Measurements from ENCODE around the gene ATG5. TPM values are rescaled to one million over a fixed set of nuclear protein-coding genes. Genes with fewer than 3 reads are reported as not detected.
A peak's percentile ranks its signal among the peaks of the same experiment; 100 is the strongest.
"Not testable (repeated sequence)": the region's sequence is repeated elsewhere in the genome, so short reads cannot be mapped to it uniquely, and the experiment has no call there.

ATG5 gene
- total RNA-seq, 1 experiment from 2014 or later = 44.9 TPM

DNA sequence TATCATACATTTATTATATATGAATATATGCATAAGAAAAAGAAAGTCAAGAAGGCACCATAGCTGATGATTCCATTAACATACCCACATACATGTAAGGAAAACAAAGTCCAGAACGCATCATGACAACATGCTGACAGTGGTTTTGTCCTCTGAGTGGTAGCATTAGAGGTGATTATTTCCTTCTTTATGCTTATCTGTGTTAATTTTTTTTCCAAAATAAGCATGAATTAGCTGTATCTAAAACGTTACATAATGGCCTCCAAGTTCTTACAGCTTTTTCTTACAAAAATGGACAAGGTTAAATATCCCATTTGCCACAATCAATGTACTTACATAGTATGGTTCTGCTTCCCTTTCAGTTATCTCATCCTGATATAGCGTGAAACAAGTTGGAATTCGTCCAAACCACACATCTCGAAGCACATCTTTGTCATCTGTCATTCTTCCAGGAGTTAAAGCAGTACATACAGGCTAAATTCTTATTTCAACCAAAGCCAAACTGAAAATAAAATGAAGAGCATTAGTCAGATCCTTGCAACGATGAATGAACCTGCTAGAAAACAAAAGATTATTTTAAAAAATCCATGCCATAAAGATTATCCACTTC, 9.7 kb downstream of the ATG5 start:
- DNase-seq (ENCODE audit: low read depth) = peak; percentile 32

DNA sequence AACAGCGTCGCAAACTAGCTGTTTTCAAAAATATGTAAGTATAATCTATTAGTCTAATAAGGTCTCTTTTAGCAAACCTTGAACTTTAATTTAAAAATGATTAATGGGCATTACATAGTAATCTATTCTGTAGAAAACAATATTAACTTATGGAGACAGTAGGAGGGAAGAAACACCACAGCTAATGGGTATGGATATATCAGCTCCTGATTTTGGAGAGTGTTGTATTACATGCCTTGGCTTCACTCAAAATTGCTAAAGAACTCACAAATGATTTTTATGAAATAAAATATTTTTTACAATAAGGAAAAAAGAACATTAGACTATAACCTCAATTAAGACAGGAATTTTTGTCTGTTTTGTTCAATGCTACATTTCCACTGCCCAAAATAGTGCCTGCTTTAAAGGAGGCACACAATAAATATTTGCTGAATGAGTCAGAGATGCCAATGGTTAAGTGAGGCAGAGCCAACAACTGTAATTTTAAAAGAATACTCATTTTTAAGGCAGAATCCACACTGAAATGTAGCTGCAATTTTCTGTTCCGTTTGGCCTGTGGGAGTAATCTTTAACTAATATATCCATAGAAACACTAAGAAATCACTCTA, 15.7 kb downstream of the ATG5 start:
- peak; percentile 70 for DNase-seq (ENCODE audit: low read depth)

DNA sequence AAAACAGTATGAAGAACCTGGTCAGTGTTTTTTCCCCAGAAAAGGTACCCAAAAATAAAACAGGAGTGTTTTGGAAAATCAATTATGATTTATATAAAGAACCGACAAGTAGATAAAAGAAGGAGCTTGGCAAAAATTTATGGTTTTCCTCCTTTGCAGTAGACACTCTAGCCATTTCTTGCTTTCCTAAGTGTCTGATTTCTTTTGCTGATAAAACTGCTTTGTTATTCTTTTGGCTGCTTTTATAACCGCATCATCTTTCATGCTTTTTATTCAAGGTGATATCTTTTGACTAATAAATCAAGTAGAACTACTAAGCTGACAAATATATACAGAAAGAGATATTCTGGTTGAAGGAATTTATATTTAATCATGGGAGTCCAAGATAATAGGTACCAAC, 16.6 kb downstream of the ATG5 start:
- no peak for DNase-seq (ENCODE audit: low read depth)

DNA sequence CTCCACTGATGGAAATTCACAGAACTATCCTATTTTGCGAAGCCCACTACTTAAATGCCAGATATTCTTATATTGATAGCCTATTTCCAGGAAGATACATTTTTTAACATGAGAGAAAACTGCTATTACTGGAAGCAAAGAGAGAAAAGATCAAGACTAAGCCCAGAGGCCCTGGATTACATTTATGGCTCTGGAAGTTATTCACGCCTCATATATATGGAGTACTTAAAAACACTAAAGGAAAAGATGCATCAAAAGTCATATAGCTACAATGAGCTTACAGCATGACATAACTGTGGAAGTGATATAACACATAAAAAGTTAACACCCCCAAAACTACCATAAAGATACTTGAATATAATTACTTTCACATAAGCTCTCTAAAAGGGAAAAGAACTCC, 19.8 kb downstream of the ATG5 start:
- no peak for DNase-seq (ENCODE audit: low read depth)

DNA sequence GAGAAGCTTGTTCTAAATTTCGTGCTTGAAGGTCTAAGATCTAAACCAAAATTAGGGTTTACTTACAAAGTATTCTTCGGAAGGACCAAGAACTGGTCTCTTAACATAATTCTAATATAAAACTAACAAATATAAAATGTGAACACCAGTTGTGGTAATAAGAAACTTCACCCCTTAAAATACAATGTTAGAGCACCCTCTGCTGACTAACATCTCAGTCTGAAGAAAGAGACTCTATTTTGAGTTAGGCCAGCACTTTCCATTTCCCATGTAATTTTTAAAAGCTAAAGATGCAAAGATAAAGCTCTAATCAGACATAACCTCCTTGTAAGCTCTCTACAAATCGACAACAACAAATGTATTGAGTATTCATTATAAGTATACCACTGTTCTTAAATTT, 24.6 kb downstream of the ATG5 start:
- DNase-seq (ENCODE audit: low read depth) = peak; percentile 40

DNA sequence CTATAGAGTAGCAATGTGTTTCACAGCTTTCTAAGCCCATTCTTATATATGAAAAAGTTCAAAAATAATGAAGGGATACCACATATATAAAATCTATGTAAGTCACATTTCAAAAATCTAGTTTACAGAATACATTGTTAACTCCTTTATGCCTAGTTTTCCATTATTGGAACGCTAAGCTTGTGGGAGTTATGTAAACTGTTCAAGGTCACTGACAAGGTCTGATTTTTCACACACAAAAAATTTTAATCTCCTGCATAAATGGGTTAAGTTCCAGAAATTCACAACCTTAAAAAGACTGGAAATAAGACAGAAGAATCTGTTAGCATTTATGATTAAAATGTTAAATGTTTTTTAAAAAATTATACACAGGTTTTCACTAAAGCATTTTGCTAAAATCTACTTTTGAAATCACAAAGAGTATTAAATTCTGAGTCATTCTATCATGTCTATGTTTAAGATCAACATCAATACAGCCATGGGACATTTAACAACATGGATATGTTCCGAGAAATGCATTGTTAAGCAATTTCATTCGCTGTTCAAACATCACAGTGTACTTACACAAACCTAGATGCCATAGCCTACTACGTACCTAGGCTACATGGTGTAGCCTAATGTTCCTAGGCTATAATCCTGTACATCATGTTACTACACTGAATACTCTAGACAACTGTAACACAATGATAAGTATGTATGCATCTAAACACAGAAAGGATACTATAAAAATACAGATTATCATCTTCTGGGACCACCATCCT, 25.4 kb downstream of the ATG5 start:
- no peak for DNase-seq (ENCODE audit: low read depth)

DNA sequence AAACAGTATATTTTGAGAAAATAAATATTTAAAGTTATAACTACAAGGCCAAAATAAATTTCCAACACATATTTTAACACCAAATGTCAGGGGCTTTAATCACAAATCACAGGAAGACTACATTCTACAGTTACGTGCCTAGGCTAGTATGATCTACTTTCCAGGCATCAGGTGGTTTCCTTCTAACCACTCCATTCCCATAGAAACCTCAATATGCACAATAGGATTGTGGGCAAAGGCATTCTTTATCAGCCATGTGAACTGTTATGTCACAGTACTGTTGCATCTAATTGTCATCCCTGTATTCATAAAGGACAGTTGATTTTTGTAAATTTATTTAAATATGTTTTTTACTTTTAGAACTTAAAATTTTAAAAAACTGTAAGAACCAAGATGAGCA, 32.4 kb downstream of the ATG5 start:
- no peak for DNase-seq (ENCODE audit: low read depth)

DNA sequence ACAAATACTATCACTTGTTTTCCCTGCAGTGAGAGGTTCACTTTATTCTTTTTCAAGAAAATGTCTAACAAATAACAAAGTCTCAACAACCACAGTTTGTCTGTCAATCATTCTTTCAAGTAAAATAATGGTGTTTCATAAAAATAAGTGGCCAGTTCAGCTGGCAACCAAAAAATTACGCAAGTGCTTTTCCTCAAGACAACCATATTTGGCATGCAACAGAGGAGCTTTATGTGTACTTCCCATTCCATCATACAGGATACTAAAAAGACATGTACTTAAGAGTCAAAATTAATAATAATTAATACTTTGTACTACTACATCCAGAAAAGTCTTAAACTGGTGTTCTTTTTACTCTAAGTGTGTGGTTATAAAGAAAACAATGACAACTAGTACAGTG, 34.6 kb downstream of the ATG5 start:
- DNase-seq (ENCODE audit: low read depth) = no peak

DNA sequence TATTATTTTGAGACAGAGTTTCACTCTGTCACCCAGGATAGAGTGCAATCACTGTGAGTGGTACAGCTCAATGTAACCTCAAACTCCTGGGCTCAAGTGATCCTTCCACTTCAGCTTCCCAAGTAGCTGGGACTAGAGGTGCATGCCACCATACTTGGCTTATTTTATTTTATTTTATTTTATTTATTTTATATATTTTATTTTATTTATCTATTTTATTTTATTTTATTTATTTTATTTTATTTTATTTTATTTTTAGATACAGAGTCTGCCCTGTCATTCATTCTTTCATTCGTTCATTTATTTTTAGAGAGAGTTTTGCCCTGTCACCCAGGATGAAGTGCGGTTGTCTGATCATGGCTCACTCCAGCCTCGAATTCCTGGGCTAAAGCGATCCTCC, 35.5 kb downstream of the ATG5 start:
- no peak for DNase-seq (ENCODE audit: low read depth)

DNA sequence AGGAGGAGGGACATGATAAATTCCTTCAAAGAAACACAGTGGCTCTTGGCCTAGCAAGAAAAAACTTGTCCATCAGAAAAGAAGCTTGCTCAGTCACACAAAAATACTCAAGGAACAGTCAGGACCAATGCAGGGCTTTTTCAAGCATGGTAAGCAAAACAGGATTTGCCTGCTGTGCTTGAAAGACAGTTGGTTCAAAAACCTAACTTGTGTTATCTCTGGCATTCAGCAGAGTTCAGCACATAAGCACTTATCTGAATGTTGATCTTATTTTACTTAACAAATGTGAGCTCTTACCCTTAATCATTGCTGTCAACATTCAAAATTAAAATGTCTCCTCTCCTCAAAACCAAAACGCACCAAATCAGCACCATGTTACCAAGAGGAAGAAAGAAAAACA, 38.3 kb downstream of the ATG5 start:
- no peak for DNase-seq (ENCODE audit: low read depth)

DNA sequence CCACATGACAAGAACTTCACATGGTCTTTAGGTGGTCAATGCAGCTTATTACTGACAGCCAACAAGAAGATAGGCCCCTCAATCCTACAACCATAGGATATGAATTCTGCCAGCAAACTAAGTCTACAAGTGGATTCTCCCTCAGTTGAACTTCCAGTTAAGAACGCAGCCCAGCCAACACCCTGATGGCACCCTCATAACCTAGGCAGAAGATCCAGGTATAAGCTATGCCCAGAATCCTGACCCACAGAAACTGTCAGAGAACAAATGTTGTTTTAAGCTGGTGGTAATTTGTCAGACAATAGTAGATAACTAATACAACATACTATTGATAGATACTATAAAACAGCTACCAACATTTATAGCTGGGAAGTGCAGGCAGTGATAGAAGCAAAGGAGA, 38.8 kb downstream of the ATG5 start:
- DNase-seq (ENCODE audit: low read depth) = no peak

DNA sequence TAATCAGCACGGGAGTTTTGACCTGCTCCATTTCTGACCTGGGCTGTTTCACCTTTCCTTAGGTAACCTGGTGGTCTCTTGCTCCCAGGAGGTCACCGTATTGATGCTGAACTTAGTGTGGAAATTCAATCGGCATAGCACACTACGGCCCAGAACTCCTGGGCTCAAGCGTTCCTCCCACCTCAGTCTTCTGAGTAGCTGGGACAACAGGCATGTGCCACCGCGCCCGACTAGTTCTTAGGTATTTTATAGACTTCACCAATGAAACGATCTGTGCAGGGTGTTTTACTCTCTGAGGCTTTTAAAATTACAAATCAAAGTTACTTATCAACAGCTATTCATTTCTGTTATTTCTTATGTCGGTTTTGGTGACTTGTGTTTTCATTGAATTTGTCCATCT, 42.1 kb downstream of the ATG5 start:
- DNase-seq (ENCODE audit: low read depth) = no peak

DNA sequence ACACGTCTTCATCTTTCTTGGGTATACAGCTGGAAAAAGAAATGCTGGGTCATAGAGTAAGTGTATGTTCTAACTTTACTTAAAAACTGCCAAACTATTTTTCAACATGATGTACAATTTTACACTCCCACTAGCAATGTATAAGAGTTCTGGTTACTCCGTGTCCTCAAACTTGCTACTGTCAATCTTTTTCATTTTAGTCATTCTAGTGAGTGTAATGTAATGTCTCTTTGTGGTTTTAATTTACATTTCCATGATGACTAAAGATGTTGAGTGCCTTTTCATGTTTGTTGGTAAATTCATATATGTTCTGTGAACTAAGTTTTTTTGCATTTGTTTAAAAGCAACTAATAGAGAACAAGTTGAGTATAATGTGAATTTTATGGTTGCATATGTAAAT, 43.9 kb downstream of the ATG5 start:
- no peak for DNase-seq (ENCODE audit: low read depth)

DNA sequence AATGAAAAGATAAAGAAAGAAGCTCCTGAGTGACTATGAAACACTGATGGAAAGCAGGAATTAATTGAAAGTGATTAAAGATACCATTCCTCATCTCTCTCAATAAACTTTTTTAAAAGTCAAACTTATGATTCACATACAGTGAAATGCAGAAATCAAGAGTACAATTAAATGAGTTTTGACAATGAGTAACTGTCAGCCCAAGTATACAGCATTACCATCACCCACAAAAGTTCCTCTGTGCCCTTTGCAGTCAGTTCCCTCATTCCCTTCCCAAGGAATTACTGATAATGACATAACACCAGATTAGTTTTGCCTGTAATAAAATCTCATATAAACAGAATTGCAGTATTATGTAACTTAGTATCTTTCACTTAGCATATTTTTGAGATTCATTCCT, 44.5 kb downstream of the ATG5 start:
- DNase-seq (ENCODE audit: low read depth) = peak; percentile 20

DNA sequence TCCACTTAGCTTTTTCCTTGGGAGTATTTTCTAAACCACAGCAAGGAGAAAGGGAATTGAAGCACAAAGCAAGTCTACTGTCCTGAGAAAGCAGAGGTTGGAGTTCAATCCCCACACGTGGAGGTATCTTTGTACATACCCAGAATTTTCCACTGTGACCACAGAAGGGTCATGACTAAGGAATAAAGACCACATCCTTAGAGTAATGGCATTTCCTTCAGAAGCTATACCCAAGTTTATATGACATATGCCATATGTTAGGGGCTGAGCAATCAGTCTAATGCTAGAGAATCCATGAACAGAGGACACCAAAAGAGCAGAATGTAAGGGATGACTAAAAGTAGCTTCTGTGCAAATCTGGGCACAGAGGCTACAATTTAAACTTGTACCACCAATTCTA, 46.4 kb downstream of the ATG5 start:
- peak; percentile 85 for DNase-seq (ENCODE audit: low read depth)

DNA sequence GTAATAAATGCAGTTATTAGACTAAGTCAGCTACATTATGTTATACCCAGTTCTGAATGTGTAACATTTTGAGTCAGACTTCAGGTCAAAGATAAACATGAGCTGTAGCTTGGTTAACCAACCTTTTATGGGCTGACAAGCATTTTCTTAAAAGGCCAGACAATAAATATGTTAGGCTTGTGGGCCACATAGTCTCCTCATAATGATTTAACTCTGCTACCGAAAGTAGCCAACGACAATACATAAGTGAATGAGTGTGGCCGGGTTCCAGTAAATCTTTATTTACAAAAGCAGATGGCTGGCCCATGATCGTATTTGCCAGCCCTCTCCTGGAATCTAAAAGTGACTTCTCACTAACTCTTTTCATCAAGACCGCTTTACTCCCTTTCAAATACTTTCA, 49.9 kb downstream of the ATG5 start:
- DNase-seq (ENCODE audit: low read depth) = no peak

DNA sequence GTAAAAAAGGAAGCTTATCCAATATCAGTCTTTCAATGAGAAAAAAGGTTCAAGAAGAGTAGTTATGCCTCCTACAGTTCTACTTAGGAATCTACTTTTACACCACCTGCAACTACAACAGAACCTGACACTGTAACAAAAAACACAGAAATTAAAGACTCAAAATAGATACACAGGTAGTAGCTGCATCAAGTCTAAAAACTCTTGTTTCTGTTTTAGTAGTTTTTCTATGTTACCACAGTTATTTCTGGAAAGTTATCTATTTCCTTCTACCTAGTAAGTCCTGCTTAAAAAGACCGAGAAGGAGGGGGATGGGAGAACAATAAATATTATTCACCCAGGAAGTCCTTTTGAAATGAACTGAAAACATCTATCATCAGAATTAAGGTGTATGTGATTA, 52.5 kb downstream of the ATG5 start:
- no peak for DNase-seq (ENCODE audit: low read depth)

DNA sequence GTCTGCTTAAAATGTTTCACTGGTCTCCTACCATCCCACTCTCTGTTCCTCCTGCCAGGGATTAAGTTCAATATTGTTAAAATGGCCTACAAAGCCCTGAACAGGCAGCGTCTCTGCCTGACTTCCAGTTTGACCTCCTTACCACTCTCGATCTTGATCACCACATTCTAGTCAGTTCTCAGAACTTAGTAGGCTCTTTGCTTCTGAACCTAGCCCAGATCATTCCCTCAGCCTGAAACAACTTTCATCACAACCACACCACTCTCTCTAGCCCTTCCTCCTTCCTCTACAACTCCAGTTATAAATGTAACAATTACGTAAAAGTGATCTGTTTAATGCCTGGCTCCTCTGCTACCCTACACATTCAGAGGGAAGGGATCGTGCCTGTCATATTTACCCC, 53.3 kb downstream of the ATG5 start:
- DNase-seq (ENCODE audit: low read depth) = no peak

DNA sequence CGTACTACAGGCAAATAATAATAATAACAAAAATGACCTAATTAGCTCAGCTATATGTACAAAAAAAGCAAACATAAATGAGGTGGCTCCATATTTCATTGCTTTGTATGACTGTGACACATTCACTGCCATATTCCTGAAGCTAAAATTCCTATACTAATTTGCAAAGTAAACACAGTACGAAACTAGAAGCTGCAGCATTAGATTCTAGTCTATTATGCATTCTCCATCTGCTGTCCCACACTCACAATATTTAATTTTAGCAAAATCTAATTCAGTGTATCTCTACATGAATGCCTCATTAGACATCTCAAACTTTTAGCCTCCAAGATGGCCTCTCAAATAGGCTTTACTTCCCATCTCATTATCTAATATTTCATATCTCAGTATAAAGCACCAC, 55.1 kb downstream of the ATG5 start:
- no peak for DNase-seq (ENCODE audit: low read depth)

DNA sequence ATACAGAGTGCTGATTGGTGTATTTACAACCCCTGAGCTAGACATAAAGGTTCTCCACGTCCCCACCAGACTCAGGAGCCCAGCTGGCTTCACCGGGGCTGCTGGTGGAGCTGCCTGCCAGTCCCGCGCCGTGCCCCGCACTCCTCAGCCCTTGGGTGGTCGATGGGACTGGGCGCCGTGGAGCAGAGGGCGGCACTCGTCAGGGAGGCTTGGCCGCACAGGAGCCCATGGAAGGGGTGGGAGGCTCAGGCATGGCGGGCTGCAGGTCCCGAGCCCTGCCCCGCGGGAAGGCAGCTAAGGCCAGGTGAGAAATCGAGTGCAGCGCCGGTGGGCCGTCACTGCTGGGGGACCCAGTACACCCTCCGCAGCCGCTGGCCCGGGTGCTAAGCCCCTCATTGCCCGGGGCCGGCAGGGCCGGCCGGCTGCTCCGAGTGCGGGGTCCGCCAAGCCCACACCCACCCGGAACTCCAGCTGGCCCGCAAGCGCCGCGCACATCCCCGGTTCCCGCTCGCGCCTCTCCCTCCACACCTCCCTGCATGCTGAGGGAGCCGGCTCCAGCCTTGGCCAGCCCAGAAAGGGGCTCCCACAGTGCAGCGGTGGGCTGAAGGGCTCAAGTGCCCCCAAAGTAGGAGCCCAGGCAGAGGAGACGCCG, 56.2 kb downstream of the ATG5 start:
- DNase-seq (ENCODE audit: low read depth) = not testable (repeated sequence)

DNA sequence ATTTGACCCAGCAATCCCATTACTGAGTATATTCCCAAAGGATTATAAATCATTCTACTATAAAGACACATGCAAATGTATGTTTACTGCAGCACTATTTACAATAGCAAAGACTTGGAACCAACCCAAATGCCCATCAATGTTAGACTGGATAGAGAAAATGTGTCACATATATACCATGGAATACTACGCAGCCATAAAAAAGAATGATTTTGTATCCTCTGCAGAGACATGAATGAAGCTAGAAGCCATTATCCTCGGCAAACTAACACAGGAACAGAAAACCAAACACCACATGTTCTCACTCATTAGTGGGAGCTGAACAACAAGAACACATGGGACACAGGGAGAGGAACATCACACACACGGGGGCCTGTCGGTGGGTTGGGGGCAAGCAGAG, 57.1 kb downstream of the ATG5 start:
- DNase-seq (ENCODE audit: low read depth) = not testable (repeated sequence)

DNA sequence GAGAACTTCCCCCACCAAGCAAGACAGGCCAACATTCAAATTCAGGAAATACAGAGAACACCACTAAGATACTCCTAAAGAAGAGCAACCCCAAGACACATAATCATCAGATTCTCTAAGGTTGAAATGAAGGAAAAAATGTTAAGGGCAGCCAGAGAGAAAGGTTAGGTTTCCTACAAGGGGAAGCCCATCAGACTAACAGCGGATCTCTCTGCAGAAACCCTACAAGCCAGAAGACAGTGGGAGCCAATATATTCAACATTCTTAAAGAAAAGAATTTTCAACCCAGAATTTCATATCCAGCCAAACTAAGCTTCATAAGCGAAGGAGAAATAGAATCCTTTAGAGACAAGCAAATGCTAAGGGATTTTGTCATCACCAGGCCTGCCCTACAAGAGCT, 61.1 kb downstream of the ATG5 start:
- DNase-seq (ENCODE audit: low read depth) = not testable (repeated sequence)
